SK-N-SH (cell line): ENCODE results near the gene UCN2. TPM values are rescaled to one million over a fixed set of nuclear protein-coding genes. Genes with fewer than 3 reads are reported as not detected.
A peak's percentile ranks its signal among the peaks of the same experiment; 100 is the strongest.

Experiments
- CTCF ChIA-PET: fragments of 300-600, 350-600 bp; formaldehyde crosslinking; extraction: SDS; loops from one replicate; lab custom pipeline; 2021; lab: Yijun Ruan, JAX
- POLR2A ChIA-PET: fragments of 350-600 bp; sonication (Branson Sonifier 250); formaldehyde crosslinking; extraction: SDS; loops from one replicate; lab custom pipeline; 2020; ENCODE audit warnings: antibody characterized with exemption, inconsistent platforms; lab: Yijun Ruan, JAX
- DNase-seq: peaks from one replicate; pipeline ENCODE4 v3.0.0; 2012
- H2AFZ ChIP-seq: fragments of 200-600 bp; sonication (generic); 2 replicates; pipeline ENCODE4 v1.8.1; 2016; ENCODE audit warnings: antibody characterized with exemption, mild to moderate bottlenecking, low read depth
- H3F3A ChIP-seq: fragments of 200-600 bp; sonication (generic); replicated peaks from 2 replicates; pipeline ENCODE3; 2016; ENCODE audit warnings: antibody characterized with exemption, mild to moderate bottlenecking; ENCODE audit not compliant: insufficient read depth
- H3K27ac ChIP-seq, 2 experiments: fragments of 200-500 bp in 1 of 2; fragments of 200-600 bp in 1 of 2; sonication (Bioruptor generic) in 1 of 2; sonication (generic), shearing (Covaris generic) in 1 of 2; 2 replicates each; pipeline versions ENCODE4 v1.5.1 to v1.6.1; 2014 to 2016; ENCODE audit warnings: low read depth in 2 of 2, inconsistent platforms in 1 of 2, low read length in 1 of 2, mild to moderate bottlenecking in 1 of 2, mixed read lengths in 1 of 2
- H3K27me3 ChIP-seq: fragments of 200-600 bp; sonication (generic), shearing (Covaris generic); 2 replicates; pipeline ENCODE4 v1.6.1; 2016; ENCODE audit warnings: mixed run types; ENCODE audit not compliant: insufficient read depth
- H3K36me3 ChIP-seq, 2 experiments: fragments of 200-500 bp in 1 of 2; fragments of 200-600 bp in 1 of 2; sonication (Bioruptor generic) in 1 of 2; sonication (generic) in 1 of 2; replicated peaks in 1 of 2; 2 replicates each; pipeline versions ENCODE3 to v1.5.1; 2014 to 2016; ENCODE audit warnings: low read length in 1 of 2, mild to moderate bottlenecking in 1 of 2; ENCODE audit not compliant: insufficient read depth in 2 of 2, control insufficient read depth in 1 of 2
- H3K4me1 ChIP-seq, 2 experiments: fragments of 200-500 bp in 1 of 2; fragments of 200-600 bp in 1 of 2; sonication (Bioruptor generic) in 1 of 2; sonication (generic), shearing (Covaris generic) in 1 of 2; 2 replicates each; pipeline versions ENCODE4 v1.5.1 to v1.6.1; 2014 to 2016; ENCODE audit warnings: low read depth in 1 of 2, low read length in 1 of 2, mixed run types in 1 of 2; ENCODE audit not compliant: insufficient read depth in 2 of 2, control insufficient read depth in 1 of 2
- H3K4me2 ChIP-seq: fragments of 200-600 bp; sonication (generic), shearing (Covaris generic); 2 replicates; pipeline ENCODE4 v1.6.1; 2017; ENCODE audit warnings: mixed run types
- H3K4me3 ChIP-seq, 2 experiments: fragments of 200-500 bp in 1 of 2; fragments of 200-600 bp in 1 of 2; sonication (Bioruptor generic) in 1 of 2; sonication (generic), shearing (Covaris generic) in 1 of 2; 2 replicates each; pipeline versions ENCODE4 v1.5.1 to v1.8.1; 2014 to 2016; ENCODE audit warnings: low read depth in 2 of 2, inconsistent platforms in 1 of 2, low read length in 1 of 2, mild to moderate bottlenecking in 1 of 2, mixed read lengths in 1 of 2, moderate library complexity in 1 of 2
- H3K79me2 ChIP-seq: fragments of 200-600 bp; sonication (generic); 2 replicates; pipeline ENCODE4 v1.8.1; 2017; ENCODE audit warnings: mild to moderate bottlenecking; ENCODE audit not compliant: insufficient read depth
- H3K9ac ChIP-seq: fragments of 200-600 bp; sonication (generic); 2 replicates; pipeline ENCODE4 v1.6.1; 2017; ENCODE audit warnings: mixed run types
- H3K9me2 ChIP-seq: fragments of 200-600 bp; sonication (generic); 2 replicates; pipeline ENCODE4 v1.6.1; 2017; ENCODE audit warnings: mixed run types
- H3K9me3 ChIP-seq: fragments of 200-600 bp; sonication (generic); 2 replicates; pipeline ENCODE4 v1.6.1; 2017; ENCODE audit warnings: mixed run types, mild to moderate bottlenecking, moderate library complexity
- H4K20me1 ChIP-seq: fragments of 200-600 bp; sonication (generic); 2 replicates; pipeline ENCODE4 v1.6.1; 2017; ENCODE audit warnings: mild to moderate bottlenecking, mixed run types; ENCODE audit not compliant: insufficient read depth
- CHD2 ChIP-seq: fragments of 150-350 bp; IDR thresholded peaks from 2 replicates; pipeline ENCODE4 v1.6.1; 2018; ENCODE audit warnings: low read length; ENCODE audit not compliant: partially characterized antibody
- CTCF ChIP-seq: fragments of 200-600 bp; sonication (generic); IDR thresholded peaks from 2 replicates; pipeline ENCODE4 v1.6.1; 2017; ENCODE audit warnings: antibody characterized with exemption, mild to moderate bottlenecking, moderate library complexity
- EP300 ChIP-seq, 2 experiments: IDR thresholded peaks; 2 replicates each; pipeline versions ENCODE4 v1.4.0 to v1.6.1; 2012; ENCODE audit warnings: borderline replicate concordance in 1 of 2, low read depth in 1 of 2, low read length in 1 of 2
- FOSL2 ChIP-seq: IDR thresholded peaks from 2 replicates; pipeline ENCODE4 v1.4.0; 2012; ENCODE audit warnings: low read depth, mild to moderate bottlenecking, moderate library complexity, borderline replicate concordance
- FOXJ3 ChIP-seq: sonication (generic); formaldehyde crosslinking; IDR thresholded peaks from 2 replicates; pipeline ENCODE4 v1.5.1; 2020; ENCODE audit warnings: mild to moderate bottlenecking, missing genetic modification reagents
- FOXM1 ChIP-seq: IDR thresholded peaks from 2 replicates; pipeline ENCODE4 v1.4.0; 2012; ENCODE audit warnings: low read depth, mild to moderate bottlenecking
- GABPA ChIP-seq: IDR thresholded peaks from 2 replicates; pipeline ENCODE4 v1.4.0; 2012; ENCODE audit warnings: low read depth, mild to moderate bottlenecking
- MXI1 ChIP-seq: IDR thresholded peaks from 2 replicates; pipeline ENCODE4 v1.6.1; 2012; ENCODE audit warnings: mild to moderate bottlenecking, low read depth, low read length, improper control_type of control experiment
- NFIC ChIP-seq: IDR thresholded peaks from 2 replicates; pipeline ENCODE4 v1.4.0; 2012; ENCODE audit warnings: borderline replicate concordance
- NRF1 ChIP-seq: IDR thresholded peaks from 2 replicates; pipeline ENCODE4 v1.6.1; 2012; ENCODE audit warnings: low read depth, mild to moderate bottlenecking, low read length
- POLR2AphosphoS5 ChIP-seq: IDR thresholded peaks from 2 replicates; pipeline ENCODE4 v1.6.1; 2012; ENCODE audit warnings: low read depth, low read length
- RAD21 ChIP-seq: IDR thresholded peaks from 2 replicates; pipeline ENCODE4 v1.6.1; 2012; ENCODE audit warnings: mild to moderate bottlenecking, low read length
- RFX5 ChIP-seq: IDR thresholded peaks from 2 replicates; pipeline ENCODE4 v1.6.1; 2012; ENCODE audit warnings: mild to moderate bottlenecking, improper control_type of control experiment, low read length
- RXRA ChIP-seq: IDR thresholded peaks from 2 replicates; pipeline ENCODE4 v1.4.0; 2012; ENCODE audit warnings: low read depth, mild to moderate bottlenecking, borderline replicate concordance
- SIN3A ChIP-seq: IDR thresholded peaks from 2 replicates; pipeline ENCODE4 v1.6.1; 2012; ENCODE audit warnings: low read depth, mild to moderate bottlenecking, low read length, moderate library complexity, borderline replicate concordance
- SMC3 ChIP-seq: IDR thresholded peaks from 2 replicates; pipeline ENCODE4 v1.6.1; 2012; ENCODE audit warnings: low read depth, low read length, improper control_type of control experiment
- TAF1 ChIP-seq: IDR thresholded peaks from 2 replicates; pipeline ENCODE4 v1.6.1; 2012; ENCODE audit warnings: low read depth, mild to moderate bottlenecking, low read length, moderate library complexity, borderline replicate concordance
- TCF12 ChIP-seq: IDR thresholded peaks from 2 replicates; pipeline ENCODE4 v1.4.0; 2012
- TEAD4 ChIP-seq: IDR thresholded peaks from 2 replicates; pipeline ENCODE4 v1.4.0; 2012; ENCODE audit warnings: mild to moderate bottlenecking, borderline replicate concordance; ENCODE audit not compliant: insufficient read depth
- WGBS: methylation state at CpG from one replicate; pipeline ENCODE4 v1.1.6; 2017; ENCODE audit warnings: low lambda C conversion rate; 5-methylcytosine and 5-hydroxymethylcytosine counted together
- polyA plus RNA-seq, 3 experiments: library from polyadenylated mRNA; depleted of rRNA; stranded (reverse); fragments of >200 nt; gene quantifications; 2 replicates each; pipeline ENCODE4 v1.2.3, GENCODE V29; 2012
- TF ChIP-seq, protein P1 (sequence below): IDR thresholded peaks from 2 replicates; pipeline ENCODE4 v1.4.0; 2012; ENCODE audit warnings: low read depth, borderline replicate concordance

Gene UCN2
- polyA plus RNA-seq, 1 of the 3 experiments (the other 2 are of a cell fraction): 0.69 TPM

GRCh38 chr3:48548729-48549705 is 14.6 kb downstream of the UCN2 start:
- peaks cover 7 to 9% of the 10 kb centered on the region in 2 experiments for H3K36me3 ChIP-seq
- CTCF ChIA-PET: interaction anchor here (0.5 to 12.6 kb wide), 33 partner anchors 9 to 965 kb away, joined by 3 to 136 read pairs (median 4); partner anchors contain the start of genes ATRIP, CCDC51, CELSR3 and SHISA5
- no peaks in the 10 kb centered on the region for H3F3A ChIP-seq
- no peak overlapping the region for H3K9ac ChIP-seq
- POLR2A ChIA-PET: interaction anchor here (0.6 to 0.9 kb wide), 5 partner anchors 8 to 247 kb away, joined by 3 to 6 read pairs (median 3); partner anchors contain the start of genes ATRIP and PFKFB4
- TF ChIP-seq TAF1: no peak
- TF ChIP-seq RFX5: no peak
- TF ChIP-seq EP300 (IDR thresholded peaks at IDR 0.05; ENCODE audit: borderline replicate concordance in 1 of 2, low read depth in 1 of 2, low read length in 1 of 2): no peak
- peak; percentile 95 for TF ChIP-seq CTCF
- TF ChIP-seq TEAD4: no peak
- TF ChIP-seq NFIC: no peak
- TF ChIP-seq CHD2: peak; percentile 39
- peak; percentile 93 for TF ChIP-seq RAD21
- TF ChIP-seq SMC3: peak; percentile 94
- H3K27me3 ChIP-seq: no peaks in the 10 kb centered on the region
- H3K9me3 ChIP-seq: no peaks in the 10 kb centered on the region
- no peaks in the 10 kb centered on the region for H3K79me2 ChIP-seq
- 71% methylated on average over 7 of the region's 10 CpGs for WGBS
- H4K20me1 ChIP-seq: no peaks in the 10 kb centered on the region
- 0 out of 2 replicates have a peak overlapping the region, but pooled peaks have one; percentile 28 for H2AFZ ChIP-seq
- H3K4me2 ChIP-seq: no peak overlapping the region
- H3K9me2 ChIP-seq: no peaks in the 10 kb centered on the region
- H3K27ac ChIP-seq: no peak overlapping the region; a peak in 1 of 4 replicates
- H3K4me1 ChIP-seq: peaks cover 0 to 7% of the 10 kb centered on the region in 2 experiments; a peak in 1 of 4 replicates
- peak; percentile 86 for DNase-seq
- H3K4me3 ChIP-seq: no peak overlapping the region; a peak in 1 of 4 replicates

DNA sequence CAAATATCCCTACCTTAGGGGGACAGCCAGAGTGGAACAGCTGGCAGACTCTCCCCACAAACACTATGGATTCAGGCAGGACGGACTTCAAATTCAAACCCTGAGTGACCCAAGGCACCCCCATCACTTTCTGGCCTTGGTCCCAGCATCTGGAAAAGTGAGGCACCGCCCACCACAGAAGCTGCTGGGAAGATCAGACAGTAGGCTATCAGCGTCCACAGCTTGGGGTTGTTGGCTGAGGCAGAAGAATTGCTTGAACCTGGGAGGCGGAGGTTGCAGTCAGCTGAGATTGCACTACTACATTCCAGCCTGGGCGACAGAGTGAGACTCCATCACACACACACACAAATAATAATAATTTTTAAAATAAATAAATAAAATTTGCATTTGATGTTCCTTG is 15.5 kb downstream of the UCN2 start:
- Histone ChIP-seq H3K27ac (no peak overlapping the region; a peak in 1 of 4 replicates), H3K9me3 (no peaks in the 10 kb centered on the region), H3K9ac (no peak overlapping the region), H3K27me3 (no peaks in the 10 kb centered on the region), H3K4me1 (peaks cover 0 to 13% of the 10 kb centered on the region in 2 experiments; a peak in 1 of 4 replicates), H3F3A (no peaks in the 10 kb centered on the region), H3K79me2 (no peaks in the 10 kb centered on the region), H2AFZ (0 out of 2 replicates have a peak overlapping the region, but pooled peaks have one; percentile 28), H3K36me3 (peaks cover 7 to 9% of the 10 kb centered on the region in 2 experiments), H3K4me2 (no peak overlapping the region), H3K9me2 (no peaks in the 10 kb centered on the region), H4K20me1 (no peaks in the 10 kb centered on the region), H3K4me3 (no peak overlapping the region)
- DNase-seq: no peak
- ChIA-PET POLR2A (interaction anchor here (0.9 kb wide), 1 partner anchor 9 kb away, joined by 3 read pairs; the partner anchor contains the start of gene PFKFB4), CTCF (interaction anchor here (0.7 to 12.6 kb wide), 12 partner anchors 9 to 276 kb away, joined by 3 to 136 read pairs (median 8); partner anchors contain the start of genes ATRIP, CCDC51, SHISA5 and TMA7)
- WGBS: 68% methylated on average over 3 of the region's 5 CpGs
- TF ChIP-seq CHD2 (no peak), FOSL2 (no peak), RFX5 (no peak), FOXM1 (no peak), SIN3A (no peak), MXI1 (no peak), FOXJ3 (CRISPR knock-in tag) (no peak), GABPA (no peak), TEAD4 (no peak), SMC3 (no peak), NRF1 (no peak), POLR2AphosphoS5 (no peak), TCF12 (no peak), RXRA (no peak)
- TF ChIP-seq, protein P1, sequence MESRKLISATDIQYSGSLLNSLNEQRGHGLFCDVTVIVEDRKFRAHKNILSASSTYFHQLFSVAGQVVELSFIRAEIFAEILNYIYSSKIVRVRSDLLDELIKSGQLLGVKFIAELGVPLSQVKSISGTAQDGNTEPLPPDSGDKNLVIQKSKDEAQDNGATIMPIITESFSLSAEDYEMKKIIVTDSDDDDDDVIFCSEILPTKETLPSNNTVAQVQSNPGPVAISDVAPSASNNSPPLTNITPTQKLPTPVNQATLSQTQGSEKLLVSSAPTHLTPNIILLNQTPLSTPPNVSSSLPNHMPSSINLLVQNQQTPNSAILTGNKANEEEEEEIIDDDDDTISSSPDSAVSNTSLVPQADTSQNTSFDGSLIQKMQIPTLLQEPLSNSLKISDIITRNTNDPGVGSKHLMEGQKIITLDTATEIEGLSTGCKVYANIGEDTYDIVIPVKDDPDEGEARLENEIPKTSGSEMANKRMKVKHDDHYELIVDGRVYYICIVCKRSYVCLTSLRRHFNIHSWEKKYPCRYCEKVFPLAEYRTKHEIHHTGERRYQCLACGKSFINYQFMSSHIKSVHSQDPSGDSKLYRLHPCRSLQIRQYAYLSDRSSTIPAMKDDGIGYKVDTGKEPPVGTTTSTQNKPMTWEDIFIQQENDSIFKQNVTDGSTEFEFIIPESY: no peak
